Heart left ventricle (tissue), 16 donors: ENCODE data around the gene TUSC2. TPM values are rescaled to one million over a fixed set of nuclear protein-coding genes. Genes with fewer than 3 reads are reported as not detected.

Experiments used
- ATAC-seq, 4 donors: fragments of 200-7000 bp; cut with Tn5 transposase; one replicate each; pipeline ENCODE4 v1.9.1; 2020 to 2022; ENCODE audit warnings: moderate library complexity in 4 of 4, mild to moderate bottlenecking in 3 of 4, moderate number of reproducible peaks in 1 of 4
- DNase-seq, 5 donors: peaks; one replicate each; pipeline ENCODE4 v3.0.0-alpha.2; 2020
- H3K27ac ChIP-seq, 12 donors: fragments of 200-600 bp; sonication (generic) in 4 of 12; one replicate each; pipeline versions ENCODE4 v1.5.0 to v1.8.0; 2016 to 2022; ENCODE audit warnings: mild to moderate bottlenecking in 2 of 12
- H3K27me3 ChIP-seq, 9 donors: fragments of 200-600 bp; sonication (generic) in 2 of 9; one replicate each; pipeline versions ENCODE4 v1.5.1 to v1.8.0; 2016 to 2022; ENCODE audit warnings: mild to moderate bottlenecking in 3 of 9
- H3K36me3 ChIP-seq, 9 donors: fragments of 200-600 bp; sonication (generic) in 2 of 9; one replicate each; pipeline versions ENCODE4 v1.5.0 to v1.8.0; 2018 to 2022; ENCODE audit warnings: mild to moderate bottlenecking in 2 of 9
- H3K4me1 ChIP-seq, 12 donors: fragments of 200-600 bp; sonication (generic) in 4 of 12; one replicate each; pipeline versions ENCODE4 v1.5.0 to v1.8.0; 2016 to 2022; ENCODE audit warnings: mild to moderate bottlenecking in 3 of 12
- H3K4me3 ChIP-seq, 12 donors: fragments of 200-600 bp; sonication (generic) in 4 of 12; one replicate each; pipeline versions ENCODE4 v1.5.0 to v1.8.0; 2017 to 2022; ENCODE audit warnings: mild to moderate bottlenecking in 9 of 12, moderate library complexity in 4 of 12
- H3K9me3 ChIP-seq, 12 donors: fragments of 200-600 bp; sonication (generic) in 4 of 12; one replicate each; pipeline versions ENCODE4 v1.5.0 to v1.8.0; 2016 to 2022; ENCODE audit warnings: mild to moderate bottlenecking in 1 of 12
- CTCF ChIP-seq, 12 donors: fragments of 200-600 bp; sonication (generic) in 4 of 12; IDR thresholded peaks; one replicate each; pipeline versions ENCODE4 v1.5.0 to v1.8.0; 2018 to 2022; ENCODE audit warnings: antibody characterized with exemption in 12 of 12, mild to moderate bottlenecking in 5 of 12
- POLR2A ChIP-seq, 2 donors: fragments of 450-650 bp; IDR thresholded peaks; one replicate each; pipeline ENCODE4 v1.6.1; 2017; ENCODE audit warnings: antibody characterized with exemption in 2 of 2, mild to moderate bottlenecking in 2 of 2, moderate library complexity in 2 of 2
- WGBS, 4 donors: extraction: QIAGEN DNeasy Blood & Tissue Kit in 2 of 4; methylation state at CpG; one replicate each; pipeline versions ENCODE4 v1.1.5 to v1.1.7; 2013 to 2018; 5-methylcytosine and 5-hydroxymethylcytosine counted together
- intact Hi-C, 10 donors: fragments of 100-400 bp; cut with DNase I; formaldehyde crosslinking; loops; one replicate each; pipeline versions ENCODE4 v1.11.1 to v1.14.2; 2022
- polyA plus RNA-seq, 2 donors: library from polyadenylated mRNA; stranded (reverse); fragments of 200-250 nt; gene quantifications; one replicate each; pipeline ENCODE4 v1.2.3, GENCODE V29; 2013
- total RNA-seq, 9 donors: library from RNA; depleted of rRNA in 2 of 9; stranded (reverse); fragments of >200 nt in 2 of 9; fragmentation: NEBNext Ultra II Directional in 3 of 9; extraction: Animal tissue kit (Norgen Biotek cat#: 25700) in 3 of 9; gene quantifications; one replicate each; pipeline versions ENCODE4 v1.1.0 to v1.2.4, GENCODE V29; 2016 to 2023
- donor health status: ischemic (EF 13 %, LVEDD 7.1; RV severe dilation, severe dysfunction).
- donor health status: healthy with polysubstance abuse.
- donor health status: DM: no; HTN: yes; CAD: no.
- donor health status: DM: no; HTN: no; CAD: no.
- donor health status: ischemic (EF 25% LVEDD 6.9; RV normal size, moderate dysfunction).
- donor health status: ischemic (EF 25% LVEDD 5.7; RV mildly dilated, moderate dysfunction).
- donor health status: healthy.
- donor health status: DM: yes; HTN: yes; CAD: no.
- donor health status: ischemic (EF 35%, LVEDD 5.7; RV mildly dilated, moderate dysfunction).
- donor health status: nonischemic (EF 11% LVEDD 7.7; RV severe dilation, severe dysfunction).
- donor health status: DM: yes; HTN: yes; CAD: no.
- donor health status: PGD.
- donor health status: ischemic (EF 29% LVEDD 5.4; RV normal size, mild dysfunction).
- donor health status: nonischemic (EF 23%, LVEDD 6.1; RV moderate dilation, normal function).

Gene TUSC2
- total and polyA plus RNA-seq, 11 donors: 24.5 to 68.1 (median 29.0) TPM

- no peak for TF ChIP-seq CTCF (IDR thresholded peaks at IDR 0.05)
- TF ChIP-seq POLR2A (IDR thresholded peaks at IDR 0.05): no peak
- WGBS, 4 donors: 81 to 95% (median 86%) methylated on average over 2 of the region's 2 CpGs
- no peak overlapping the region for H3K4me3 ChIP-seq
- intact Hi-C loops: loop anchor here in 1 of 10 donors (10.0 kb wide), 1 partner anchor 363 kb away; no protein-coding TSS in a partner anchor
- H3K9me3 ChIP-seq: no peaks in the 10 kb centered on the region
- peak in 1 of 5 donors; percentile 11 for DNase-seq
- H3K27ac ChIP-seq: peak overlapping the region in 1 of 12 donors; percentile 75
- no peak for ATAC-seq
- no peaks in the 10 kb centered on the region for H3K27me3 ChIP-seq
- H3K4me1 ChIP-seq: peaks cover 11 to 55% (median 43%) of the 10 kb centered on the region in 12 donors
- H3K36me3 ChIP-seq: peaks cover 0 to 15% (median 0%) of the 10 kb centered on the region in 9 donors
These were observed 30.6 kb downstream of the TUSC2 start for GRCh38 chr3:50297384-50297775.

DNA sequence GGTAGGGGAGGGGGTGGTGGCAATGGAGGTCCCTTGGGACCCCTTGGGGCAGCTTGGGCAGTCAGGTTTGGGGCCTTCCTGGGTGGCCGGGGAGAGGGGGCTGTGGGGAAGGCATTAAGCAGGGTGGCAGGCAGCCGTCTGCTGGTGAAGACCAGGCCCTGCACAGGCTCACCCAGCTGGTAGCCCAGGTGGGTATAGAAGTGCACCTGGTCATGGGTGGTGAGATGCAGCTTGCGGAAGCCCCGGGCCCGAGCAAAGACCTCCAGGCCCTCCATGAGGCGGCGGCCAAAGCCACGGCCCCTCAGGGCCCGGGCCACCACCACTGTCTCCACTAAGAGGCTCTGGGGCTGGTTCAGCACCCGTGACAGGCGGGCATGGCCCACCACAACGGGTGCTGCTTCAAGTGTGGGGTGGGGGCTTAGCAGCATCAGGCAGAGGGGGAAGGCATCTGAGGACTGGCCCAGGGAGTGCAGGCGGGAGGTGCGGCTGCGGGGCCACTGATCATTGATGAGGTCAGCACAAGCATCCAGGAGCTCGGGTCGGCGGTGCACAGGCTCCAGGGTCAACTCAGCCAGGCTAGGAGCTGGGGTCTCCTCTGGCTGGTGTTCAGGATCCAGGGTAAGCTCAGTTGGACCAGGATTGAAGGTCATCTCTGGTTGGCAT is 31.2 kb downstream of the TUSC2 start:
- Histone ChIP-seq H3K36me3 (peaks cover 0 to 9% (median 0%) of the 10 kb centered on the region in 9 donors), H3K4me3 (no peak overlapping the region), H3K27me3 (no peaks in the 10 kb centered on the region), H3K4me1 (peaks cover 11 to 50% (median 38%) of the 10 kb centered on the region in 12 donors), H3K9me3 (no peaks in the 10 kb centered on the region), H3K27ac (no peak overlapping the region)
- no peak for ATAC-seq
- 91 to 96% (median 94%) methylated on average over 17 to 18 of the region's 18 CpGs for WGBS, 4 donors
- peak in 2 of 5 donors; percentile 9 to 55 for DNase-seq
- no peak for TF ChIP-seq CTCF (IDR thresholded peaks at IDR 0.05)
- TF ChIP-seq POLR2A (IDR thresholded peaks at IDR 0.05): no peak
- intact Hi-C loops: loop anchor here in 1 of 10 donors (10.0 kb wide), 1 partner anchor 362 kb away; no protein-coding TSS in a partner anchor

DNA sequence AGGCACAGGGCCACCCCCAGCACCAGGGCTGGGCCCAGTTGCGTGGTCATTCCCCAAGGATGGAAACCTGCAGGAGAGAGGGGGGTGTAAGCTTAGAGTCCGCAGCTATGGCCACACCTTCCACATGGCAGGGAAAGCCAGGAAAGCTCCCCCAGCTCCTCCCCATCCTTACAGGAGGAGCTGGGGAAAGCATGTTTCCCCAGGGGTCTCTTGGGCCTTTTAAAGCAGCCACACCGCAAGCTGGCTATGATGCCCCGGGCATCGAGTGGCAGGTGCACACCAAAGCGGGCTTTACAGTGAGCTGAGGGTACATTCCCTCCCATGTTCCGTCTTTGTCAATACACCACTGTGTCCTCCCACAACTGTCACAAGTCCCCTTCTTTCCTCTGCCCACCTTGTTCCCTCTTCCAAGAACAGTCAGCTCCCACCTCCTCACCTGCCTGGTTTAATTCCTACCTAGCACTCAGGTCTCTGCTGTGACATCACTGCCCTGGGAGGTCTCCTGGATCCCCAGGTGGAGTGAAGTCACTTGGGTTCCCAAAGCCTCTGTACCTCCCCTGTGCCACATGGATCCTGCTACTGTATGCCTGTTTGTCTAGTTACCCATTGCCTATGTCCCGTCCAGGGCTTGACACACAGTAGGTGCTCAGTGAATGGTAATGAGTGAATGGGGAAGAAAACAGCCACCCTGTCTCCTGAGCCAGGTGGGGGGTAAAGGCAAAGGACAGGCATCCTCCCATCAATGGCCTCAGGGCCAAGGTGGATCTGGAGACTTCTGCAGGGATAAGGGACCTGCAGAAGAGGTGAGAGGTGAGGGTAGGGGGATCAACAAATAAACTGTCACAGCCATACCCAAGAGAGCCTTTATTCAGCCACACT is 32.2 kb downstream of the TUSC2 start:
- peaks cover 13 to 50% (median 42%) of the 10 kb centered on the region in 12 donors for H3K4me1 ChIP-seq
- WGBS, 4 donors: 84 to 93% (median 87%) methylated on average over 6 to 8 of the region's 8 CpGs

More for the DNA sequence above, 32.2 kb downstream of the TUSC2 start:
- peaks cover 0 to 8% (median 0%) of the 10 kb centered on the region in 9 donors for H3K36me3 ChIP-seq
- H3K27me3 ChIP-seq: no peaks in the 10 kb centered on the region
- H3K27ac ChIP-seq: no peak overlapping the region
- no peak overlapping the region for H3K4me3 ChIP-seq
- ATAC-seq (no peak), DNase-seq (no peak)
- H3K9me3 ChIP-seq: no peaks in the 10 kb centered on the region
- no peak for TF ChIP-seq POLR2A (IDR thresholded peaks at IDR 0.05)
- TF ChIP-seq CTCF (IDR thresholded peaks at IDR 0.05): no peak
- intact Hi-C loops: loop anchor here in 1 of 10 donors (10.0 kb wide), 1 partner anchor 361 kb away; no protein-coding TSS in a partner anchor
